OCI-LY7 (cell line): ENCODE data around the gene FAM234B.

Source experiments
- CTCF ChIP-seq: fragments of 200-600 bp; sonication (generic); conservative IDR thresholded peaks from 2 replicates; pipeline ENCODE4 v1.5.1; 2014; ENCODE audit warnings: mild to moderate bottlenecking, antibody characterized with exemption, low read length, moderate library complexity, mixed read lengths
- EZH2phosphoT487 ChIP-seq: fragments of 200-600 bp; sonication (generic); IDR thresholded peaks from 2 replicates; pipeline ENCODE4 v1.6.1; 2018; ENCODE audit warnings: low read depth, borderline replicate concordance, mild to moderate bottlenecking, mixed run types, antibody characterized with exemption, low read length, moderate library complexity, mixed read lengths

- TF ChIP-seq CTCF (no peak), EZH2phosphoT487 (no peak)
These were observed 80.7 kb downstream of the FAM234B start for GRCh38 chr12:13124656-13125505.
